SIG-M5 treated with dmso at 0.1 percent for 504 hours (cell line): Measurements from ENCODE around the gene BCAS3.
A peak's percentile ranks its signal among the peaks of the same experiment; 100 is the strongest.

Source experiments
- DNase-seq: peaks from one replicate; lab custom pipeline; 2025; ENCODE audit not compliant: unreplicated experiment; lab: John Stamatoyannopoulos, UW

The BCAS3 gene

GRCh38 chr17:61117983-61118382, 440.3 kb downstream of the BCAS3 start:
- DNase-seq: no peak

GRCh38 chr17:61118871-61119270, 441.2 kb downstream of the BCAS3 start:
- DNase-seq: no peak

GRCh38 chr17:61122326-61122913, 444.8 kb downstream of the BCAS3 start:
- DNase-seq: no peak

- no peak for DNase-seq
Measured at GRCh38 chr17:61124562-61124961, 446.9 kb downstream of the BCAS3 start.

GRCh38 chr17:61126473-61127249, 449.0 kb downstream of the BCAS3 start:
- no peak for DNase-seq

GRCh38 chr17:61127960-61128359, 450.3 kb downstream of the BCAS3 start:
- DNase-seq: no peak

- DNase-seq: no peak
Measured at GRCh38 chr17:61128661-61129115, 451.0 kb downstream of the BCAS3 start.

GRCh38 chr17:61129267-61130254, 451.9 kb downstream of the BCAS3 start:
- no peak for DNase-seq

GRCh38 chr17:61130330-61130729, 452.7 kb downstream of the BCAS3 start:
- DNase-seq: peak; percentile 52

- DNase-seq: no peak
Measured at GRCh38 chr17:61131585-61131984, 453.9 kb downstream of the BCAS3 start.

GRCh38 chr17:61132524-61132923, 454.9 kb downstream of the BCAS3 start:
- DNase-seq: no peak

GRCh38 chr17:61133853-61134252, 456.2 kb downstream of the BCAS3 start:
- no peak for DNase-seq

GRCh38 chr17:61134551-61135235, 457.0 kb downstream of the BCAS3 start:
- no peak for DNase-seq

- no peak for DNase-seq
Measured at GRCh38 chr17:61135782-61136181, 458.1 kb downstream of the BCAS3 start.

- DNase-seq: no peak
Measured at GRCh38 chr17:61136296-61136695, 458.6 kb downstream of the BCAS3 start.

GRCh38 chr17:61139219-61139618, 461.6 kb downstream of the BCAS3 start:
- DNase-seq: peak; percentile 90

GRCh38 chr17:61140081-61140786, 462.6 kb downstream of the BCAS3 start:
- no peak for DNase-seq

- DNase-seq: no peak
Measured at GRCh38 chr17:61143026-61143425, 465.4 kb downstream of the BCAS3 start.

- DNase-seq: no peak
Measured at GRCh38 chr17:61144137-61144536, 466.5 kb downstream of the BCAS3 start.
